Subcutaneous preadipocyte (primary cell): ENCODE results near the gene WHAMM. TPM values are rescaled to one million over a fixed set of nuclear protein-coding genes. Genes with fewer than 3 reads are reported as not detected.

ENCODE experiments used
- total RNA-seq: library from RNA; depleted of rRNA; stranded (reverse); fragments of >200 nt; gene quantifications from 2 replicates; pipeline ENCODE4 v1.2.3, GENCODE V29; 2012

WHAMM gene
- total RNA-seq: 3.7 and 4.3 TPM in 2 replicates

GRCh38 chr15:82809308-82810060, at the start of gene WHAMM:
TSS of gene WHAMM (plus strand) at chr15:82809628. CDS start at chr15:82809727, 99 bp downstream.

GRCh38 chr15:82805994-82806406, 3.4 kb upstream of the WHAMM start, which contains the start of gene FSD2:
TSS of gene FSD2 (minus strand) at chr15:82806069. CDS start at chr15:82787390, 18,679 bp downstream.

Other genes starting within 250 kb of the WHAMM start
- gene CPEB1, start 162.3 kb upstream of the WHAMM start, total RNA-seq: 5.1 and 8.8 TPM in 2 replicates
- under 0.01 TPM in 2 replicates for gene AP3B2, start 99.8 kb upstream of the WHAMM start, total RNA-seq
- not detected in 2 replicates for gene FSD2, start 3.6 kb upstream of the WHAMM start, total RNA-seq
- gene HOMER2, start 143.1 kb downstream of the WHAMM start, total RNA-seq: 1.4 and 2.9 TPM in 2 replicates
- gene RAMAC, start 176.6 kb downstream of the WHAMM start, total RNA-seq: 15.8 and 17.8 TPM in 2 replicates
- 10.6 and 18.0 TPM in 2 replicates for gene C15orf40, start 202.0 kb downstream of the WHAMM start, total RNA-seq